ENCODE results near the gene KRTAP13-2.

DNA sequence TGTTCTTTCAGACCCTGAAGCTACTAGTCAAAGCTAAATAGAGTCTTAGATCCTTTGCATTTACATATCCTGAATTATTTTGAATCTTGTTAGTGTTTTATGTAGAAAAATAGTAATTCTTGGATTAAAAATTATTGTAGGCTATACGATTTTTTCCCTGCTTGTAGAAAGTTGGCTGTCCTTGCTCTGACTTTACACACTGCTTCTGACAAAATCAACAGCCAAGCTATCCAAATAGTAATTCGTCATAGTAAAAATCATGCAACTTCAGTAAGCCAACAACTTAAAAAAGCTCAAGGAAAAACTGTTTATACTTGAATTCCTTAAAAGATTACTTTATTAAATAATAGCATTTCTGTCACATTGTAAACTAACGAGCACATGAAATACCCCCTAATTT lies 16.2 kb downstream of the KRTAP13-2 start:
- TF ChIP-seq, protein P1, sequence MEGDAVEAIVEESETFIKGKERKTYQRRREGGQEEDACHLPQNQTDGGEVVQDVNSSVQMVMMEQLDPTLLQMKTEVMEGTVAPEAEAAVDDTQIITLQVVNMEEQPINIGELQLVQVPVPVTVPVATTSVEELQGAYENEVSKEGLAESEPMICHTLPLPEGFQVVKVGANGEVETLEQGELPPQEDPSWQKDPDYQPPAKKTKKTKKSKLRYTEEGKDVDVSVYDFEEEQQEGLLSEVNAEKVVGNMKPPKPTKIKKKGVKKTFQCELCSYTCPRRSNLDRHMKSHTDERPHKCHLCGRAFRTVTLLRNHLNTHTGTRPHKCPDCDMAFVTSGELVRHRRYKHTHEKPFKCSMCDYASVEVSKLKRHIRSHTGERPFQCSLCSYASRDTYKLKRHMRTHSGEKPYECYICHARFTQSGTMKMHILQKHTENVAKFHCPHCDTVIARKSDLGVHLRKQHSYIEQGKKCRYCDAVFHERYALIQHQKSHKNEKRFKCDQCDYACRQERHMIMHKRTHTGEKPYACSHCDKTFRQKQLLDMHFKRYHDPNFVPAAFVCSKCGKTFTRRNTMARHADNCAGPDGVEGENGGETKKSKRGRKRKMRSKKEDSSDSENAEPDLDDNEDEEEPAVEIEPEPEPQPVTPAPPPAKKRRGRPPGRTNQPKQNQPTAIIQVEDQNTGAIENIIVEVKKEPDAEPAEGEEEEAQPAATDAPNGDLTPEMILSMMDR (IDR thresholded peaks at IDR 0.05), result no peak
- no peak for TF ChIP-seq EZH2 (IDR thresholded peaks at IDR 0.05)
